HG03378 (cell line): ENCODE results near the gene KCNT1.

Experiments
- ATAC-seq: cut with Tn5 transposase; IDR thresholded peaks from one replicate; pipeline ENCODE4 v1.9.1; 2021; ENCODE audit warnings: mild to moderate bottlenecking, moderate library complexity; ENCODE audit not compliant: unreplicated experiment

KCNT1 gene

DNA sequence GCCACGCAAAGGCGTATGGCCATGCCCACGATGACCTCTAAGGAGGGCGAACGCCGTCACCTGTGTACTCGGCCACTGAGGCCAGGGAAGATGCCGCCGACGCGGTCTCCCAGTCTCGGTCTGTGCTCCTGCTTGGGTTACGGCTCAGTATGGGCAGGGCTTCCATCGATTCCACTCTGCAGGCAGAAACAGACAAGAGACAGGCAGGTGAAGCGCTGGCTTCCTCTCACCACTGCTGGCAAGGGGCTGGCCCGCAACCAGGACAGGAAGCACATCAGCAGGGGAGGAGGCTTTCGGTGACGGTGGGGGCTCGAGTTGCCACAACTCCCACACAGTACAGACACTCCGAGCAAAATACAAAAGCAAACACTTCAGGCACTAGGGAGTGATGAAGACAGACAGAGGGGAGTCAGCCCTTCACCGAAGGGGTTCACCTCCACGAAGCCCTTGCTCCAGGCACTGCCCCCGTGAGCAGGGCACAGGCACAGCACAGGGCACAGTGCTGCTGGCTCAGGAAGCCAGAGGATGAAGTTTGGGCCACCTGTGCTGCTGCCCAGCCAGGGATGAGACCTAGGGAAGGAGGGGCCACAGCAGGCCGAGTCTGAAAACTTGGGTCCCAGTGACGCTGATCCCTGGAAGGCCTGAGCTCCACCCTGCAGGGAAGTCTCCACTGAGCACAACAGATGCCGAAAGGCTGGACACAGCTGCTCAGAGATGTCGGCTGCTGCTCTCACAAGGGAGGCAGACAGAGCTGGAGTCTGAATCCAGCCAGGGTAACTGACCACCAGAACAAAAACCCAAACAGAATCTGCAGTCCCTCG, 114.1 kb downstream of the KCNT1 start:
- no peak for ATAC-seq

DNA sequence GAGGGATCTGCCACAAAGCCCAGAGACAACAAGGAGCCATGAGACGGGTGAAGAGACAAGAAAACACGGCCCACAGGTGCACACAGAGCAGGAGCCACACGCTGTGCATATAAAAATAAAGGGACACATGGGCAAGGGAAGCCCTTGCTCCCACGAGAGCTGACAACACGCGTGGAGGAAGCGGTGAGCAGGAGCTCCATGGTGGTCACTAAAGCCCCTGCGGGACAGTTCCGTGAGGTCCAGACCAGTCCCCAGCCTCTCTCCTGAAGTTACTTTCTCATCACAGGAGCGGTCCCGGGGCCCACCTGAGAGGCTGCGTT, 114.6 kb downstream of the KCNT1 start:
- no peak for ATAC-seq

DNA sequence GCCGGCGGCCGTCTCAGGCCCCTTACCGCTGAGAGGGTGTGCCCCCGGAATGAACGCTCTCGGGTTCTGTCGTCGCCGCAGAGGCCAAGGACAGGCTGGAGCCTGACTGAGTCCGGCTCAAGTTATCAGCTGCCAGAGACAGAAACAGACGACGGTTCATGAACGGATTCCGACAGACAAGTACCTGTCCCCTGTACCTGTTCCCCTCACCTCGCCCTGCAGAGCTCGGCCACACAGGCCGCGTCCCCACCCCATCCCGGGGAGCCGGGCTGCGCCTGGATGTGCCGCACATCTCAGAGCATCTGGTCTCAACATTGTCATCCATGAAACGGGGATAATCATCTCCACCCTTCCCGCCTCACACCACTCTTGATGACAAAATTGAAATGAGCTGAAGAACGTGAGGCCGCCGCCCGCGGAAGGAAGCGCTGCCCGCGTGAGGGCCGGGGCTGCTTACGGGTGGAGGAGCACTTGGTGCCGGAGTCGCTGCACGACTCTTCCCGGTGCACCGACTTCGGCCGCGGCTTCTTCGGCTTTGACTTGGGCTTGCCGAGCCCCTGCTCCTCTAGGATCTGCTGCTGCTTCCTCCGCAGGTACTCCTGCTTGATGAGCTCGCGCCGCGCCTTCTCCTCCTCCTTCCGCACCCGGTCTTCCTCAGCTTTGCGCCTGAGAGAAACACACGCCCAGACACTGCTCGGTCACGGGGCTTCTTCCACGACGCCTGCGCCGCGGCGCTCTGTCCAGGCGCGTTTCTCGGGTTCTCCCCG, 116.1 kb downstream of the KCNT1 start:
- ATAC-seq = no peak

DNA sequence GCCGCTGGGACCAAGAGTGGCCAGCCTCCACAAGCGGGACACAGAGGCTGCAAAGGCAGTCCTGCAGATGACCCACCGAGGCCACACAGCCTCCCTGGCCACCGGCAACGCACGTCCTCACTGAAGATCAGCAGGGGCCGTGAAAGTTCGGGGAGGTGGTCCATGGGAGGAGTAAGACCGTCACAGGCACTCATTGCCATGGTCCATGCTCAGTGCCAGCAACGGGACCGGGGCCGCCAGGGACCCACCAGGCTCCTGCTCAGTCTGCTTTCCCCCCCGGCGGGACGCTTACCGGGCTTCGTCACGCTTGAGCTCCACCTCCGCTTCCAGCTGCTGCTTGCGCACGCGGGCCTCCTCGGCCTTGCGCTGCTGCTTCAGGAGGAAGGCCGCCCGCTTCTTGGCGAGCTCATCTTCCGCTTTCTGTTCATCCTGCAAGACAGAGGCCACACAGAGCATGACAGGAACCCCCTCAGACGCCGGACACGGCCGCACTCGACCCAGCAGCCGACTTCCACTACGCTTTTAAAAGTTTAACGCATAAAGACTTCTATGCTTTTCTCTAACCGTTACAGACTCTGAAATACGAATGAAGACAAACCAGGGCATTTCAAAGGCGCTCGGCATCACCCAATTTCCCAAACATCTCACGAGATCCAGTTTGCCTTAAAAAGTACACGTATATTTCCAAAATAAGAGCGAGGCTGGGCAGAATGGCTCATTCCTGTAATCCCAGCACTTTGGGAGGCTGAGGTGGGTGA, 116.9 kb downstream of the KCNT1 start:
- ATAC-seq = no peak

DNA sequence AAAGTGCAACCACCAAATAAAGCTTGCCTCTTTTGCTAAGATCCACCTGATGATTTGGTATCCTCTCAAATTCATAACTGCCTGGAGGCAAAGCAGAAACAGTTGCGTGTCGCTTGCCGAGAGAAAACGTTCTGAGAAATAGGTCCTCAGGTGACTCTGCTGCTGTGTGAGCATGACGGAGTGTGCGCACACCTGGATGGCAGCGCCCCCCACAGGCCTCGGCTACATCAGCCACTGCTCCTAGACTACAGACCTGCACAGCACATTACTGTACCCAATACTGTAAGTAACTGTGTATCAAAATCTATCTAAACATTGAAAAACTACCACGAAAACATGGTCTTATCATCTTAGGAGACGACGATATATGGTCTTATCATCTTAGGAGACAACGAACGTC, 117.9 kb downstream of the KCNT1 start:
- no peak for ATAC-seq

DNA sequence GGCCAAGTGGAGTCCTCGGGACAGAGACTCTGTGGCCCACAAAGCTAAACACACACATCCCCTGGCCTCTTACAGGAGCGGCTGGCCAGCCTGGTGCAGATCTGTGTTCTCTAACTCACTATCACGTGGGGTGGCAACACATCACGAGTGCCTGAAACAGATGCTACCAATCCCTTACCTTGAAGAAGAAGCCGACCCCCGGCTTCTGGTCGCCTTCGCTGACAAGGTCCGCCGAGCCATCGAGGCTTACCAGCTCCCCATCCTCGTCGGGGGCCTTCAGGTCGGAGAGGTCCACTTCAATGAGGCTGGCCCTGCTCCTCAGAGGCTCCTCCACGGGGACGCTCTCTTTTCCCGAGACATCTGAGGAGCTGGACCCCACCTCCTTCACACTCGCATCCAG, 118.7 kb downstream of the KCNT1 start:
- no peak for ATAC-seq

DNA sequence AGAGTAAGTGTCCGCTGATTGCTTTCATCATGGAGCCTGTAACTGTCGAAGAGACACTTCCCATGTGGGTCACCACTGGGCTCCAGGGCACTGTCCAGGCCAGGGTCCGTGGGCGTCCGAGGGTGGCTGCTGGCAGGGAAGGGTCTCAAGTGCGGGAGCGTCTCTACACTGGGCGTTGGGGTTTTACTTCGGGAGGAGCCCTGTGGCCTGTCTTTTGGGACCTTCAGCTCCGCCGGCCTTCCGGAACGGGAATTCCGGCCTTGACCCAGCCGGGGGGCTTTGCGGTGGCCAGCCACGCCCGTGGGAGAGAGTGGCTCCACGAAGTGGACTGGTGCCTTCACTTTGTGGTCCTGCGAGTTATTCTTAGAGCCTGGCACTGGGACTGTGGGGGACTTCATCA, 119.1 kb downstream of the KCNT1 start:
- ATAC-seq = no peak

DNA sequence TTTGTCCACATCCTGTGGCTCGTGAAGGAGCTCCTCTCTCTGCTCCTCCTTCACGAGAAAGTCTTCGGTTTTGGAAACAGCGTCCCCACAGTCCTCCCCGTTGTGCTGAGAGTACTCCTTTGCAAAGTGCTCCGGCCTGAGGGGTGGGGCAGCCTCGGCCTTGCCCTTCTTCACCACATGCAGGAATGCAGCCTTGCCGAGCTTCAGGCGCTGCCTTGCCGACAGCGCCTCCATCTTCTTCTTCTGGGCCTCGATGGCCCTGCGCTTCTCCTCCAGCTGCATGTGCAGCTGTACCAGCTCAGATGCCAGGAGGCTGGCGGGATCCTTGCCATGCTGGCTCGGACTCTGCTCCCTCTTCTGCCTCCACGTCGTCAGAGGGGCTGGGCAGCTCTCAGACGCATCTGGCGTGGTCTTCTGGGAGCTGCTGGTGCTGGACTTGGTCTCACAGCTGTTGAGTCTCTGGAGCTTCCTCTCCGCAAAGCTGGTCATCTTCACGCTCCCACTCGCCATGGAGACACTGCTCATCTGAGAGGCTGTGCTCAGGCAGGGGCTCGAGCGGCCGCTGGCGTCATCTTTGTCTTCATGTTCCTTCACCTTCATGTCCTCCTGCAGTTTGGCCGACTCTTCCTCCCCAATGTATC, 119.9 kb downstream of the KCNT1 start:
- ATAC-seq = no peak

DNA sequence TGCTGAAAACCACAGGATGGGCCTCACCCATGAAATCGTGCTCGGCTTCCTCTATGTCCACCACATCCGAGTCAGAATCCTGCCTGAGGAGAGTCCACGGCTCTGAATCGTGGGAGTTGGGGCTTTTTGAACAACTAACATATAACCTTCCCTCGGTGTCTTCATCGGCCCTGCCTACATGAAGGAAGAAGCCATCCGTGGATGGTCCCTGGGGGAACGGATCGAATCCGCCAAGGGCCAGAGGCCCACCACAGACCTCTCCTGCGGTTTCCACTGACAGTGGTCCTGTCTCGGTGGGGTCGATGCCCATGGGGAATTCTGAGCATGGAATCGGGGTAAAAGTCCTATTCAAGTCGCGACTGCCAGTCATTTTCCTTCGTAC, 120.4 kb downstream of the KCNT1 start:
- no peak for ATAC-seq

DNA sequence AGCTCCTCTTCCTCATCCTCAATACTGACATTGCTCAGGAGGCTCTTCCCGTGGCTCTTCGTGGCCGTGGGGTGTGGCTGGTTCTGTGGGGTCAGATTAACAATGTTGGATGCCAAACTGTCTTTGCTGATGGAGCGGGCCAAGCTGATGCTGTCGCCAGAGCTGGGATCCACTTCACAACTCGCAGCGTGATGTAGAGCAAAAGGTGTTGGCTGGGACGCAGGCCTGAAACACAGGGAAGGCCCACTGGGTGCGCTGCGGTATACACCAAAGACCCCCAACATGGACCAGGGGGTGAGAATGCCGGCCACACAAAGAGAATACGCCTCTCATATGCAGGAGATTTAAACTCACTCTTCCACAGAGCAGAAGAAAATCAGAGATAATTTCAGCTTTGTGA, 121.1 kb downstream of the KCNT1 start:
- ATAC-seq = no peak

DNA sequence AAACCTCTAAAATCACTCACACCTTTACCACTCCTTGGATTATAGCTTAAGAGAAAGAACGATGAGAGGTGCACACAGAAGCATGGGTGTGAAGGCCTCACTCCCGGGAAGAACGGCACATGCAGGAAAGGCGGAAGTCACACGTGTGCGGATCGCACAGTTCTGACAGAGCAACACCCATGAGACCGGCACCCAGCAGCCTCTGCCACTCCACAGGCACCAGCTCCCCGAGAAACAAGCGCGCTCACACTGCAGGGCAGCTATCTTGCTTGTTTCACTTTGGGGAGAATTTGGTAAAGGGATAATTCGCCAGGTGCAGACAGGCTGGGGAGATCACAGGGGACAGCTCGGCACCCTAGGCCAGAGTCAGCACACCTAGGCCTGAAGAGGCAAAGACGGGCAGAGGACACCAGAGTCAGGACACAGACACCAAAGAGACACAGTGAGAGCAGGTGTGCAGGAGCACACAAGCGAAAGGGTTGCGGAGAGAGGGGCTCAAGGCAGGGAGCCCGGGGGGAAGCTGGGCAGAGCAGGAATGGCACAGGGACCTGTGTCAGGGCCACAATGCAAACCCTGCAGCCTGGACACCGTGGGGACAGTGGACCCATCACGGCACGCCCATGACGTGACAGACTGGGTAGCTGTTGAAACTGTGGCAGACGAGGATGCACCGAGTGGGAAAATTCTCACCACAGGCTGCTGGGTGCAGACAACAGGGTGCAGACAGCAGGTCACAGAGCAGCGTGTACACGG, 123.6 kb downstream of the KCNT1 start:
- no peak for ATAC-seq

DNA sequence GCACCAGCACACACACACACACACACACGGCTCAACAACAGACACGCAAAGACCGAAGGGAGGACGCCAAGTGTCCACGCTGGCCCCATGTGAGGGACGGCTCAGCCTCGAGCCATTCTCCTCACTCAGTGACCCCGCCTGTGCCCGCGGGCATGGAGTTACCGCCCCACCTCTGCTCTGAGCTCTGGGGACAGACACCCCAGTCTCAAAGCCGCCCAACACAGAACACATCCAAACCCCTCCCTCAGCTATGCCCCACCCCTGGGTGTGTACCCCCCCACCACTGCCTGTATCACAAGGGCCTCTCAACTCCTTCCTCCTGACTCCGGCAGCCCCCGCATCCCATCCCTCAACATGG, 124.2 kb downstream of the KCNT1 start:
- no peak for ATAC-seq

DNA sequence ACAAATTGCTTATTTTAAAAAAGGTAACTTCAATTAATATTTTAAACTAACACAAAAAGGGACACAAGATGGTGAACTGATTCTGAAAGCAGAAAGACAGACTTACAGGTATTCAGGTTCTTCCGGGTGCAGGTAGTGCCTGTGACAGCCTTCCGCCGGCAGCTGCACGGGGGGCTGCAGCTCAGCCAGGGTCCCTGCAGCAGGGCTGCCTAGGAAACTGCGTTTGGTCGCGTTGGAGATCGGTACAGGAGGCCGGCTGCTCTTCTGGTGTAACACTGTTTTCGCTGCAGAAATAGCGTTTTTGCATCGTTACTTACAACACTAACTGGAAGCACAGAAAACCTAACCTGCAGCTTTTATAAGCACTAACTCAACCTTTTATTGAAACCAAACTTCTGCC, 125.3 kb downstream of the KCNT1 start:
- no peak for ATAC-seq

DNA sequence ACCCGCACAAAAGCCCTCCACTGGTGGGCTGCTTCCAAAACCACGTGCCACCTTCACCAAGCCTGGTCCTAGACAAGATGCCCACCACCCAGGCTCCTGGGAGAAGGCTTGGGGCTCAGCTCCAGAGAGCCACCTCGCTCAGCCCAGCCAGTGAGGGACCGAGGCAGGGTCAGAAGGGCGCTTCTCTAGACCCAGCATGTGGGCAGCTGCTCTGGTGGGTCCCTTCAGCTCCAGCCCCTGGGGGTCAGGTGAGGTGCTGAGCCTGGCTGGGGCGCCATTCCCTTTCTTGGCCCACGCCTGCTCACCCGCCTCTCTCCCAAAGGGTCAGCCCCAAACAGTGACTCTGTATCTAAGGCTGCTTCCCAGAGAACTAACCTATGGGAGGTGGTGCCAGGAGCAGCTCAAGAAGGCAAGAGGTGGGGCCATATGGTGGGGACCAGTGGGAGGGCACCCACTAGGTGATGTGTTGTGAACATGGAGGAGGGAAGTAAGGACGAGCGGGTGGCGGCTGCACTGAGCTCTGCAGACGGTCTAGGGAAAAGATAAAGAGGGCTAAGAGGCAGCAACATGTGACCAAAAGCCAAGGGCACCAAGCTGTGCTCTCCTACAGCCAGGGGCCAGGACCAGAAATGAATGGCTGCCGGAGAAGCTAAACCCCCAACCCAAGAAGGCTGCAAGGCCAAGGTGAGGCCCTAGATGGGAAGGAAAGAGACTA, 126.0 kb downstream of the KCNT1 start:
- no peak for ATAC-seq

DNA sequence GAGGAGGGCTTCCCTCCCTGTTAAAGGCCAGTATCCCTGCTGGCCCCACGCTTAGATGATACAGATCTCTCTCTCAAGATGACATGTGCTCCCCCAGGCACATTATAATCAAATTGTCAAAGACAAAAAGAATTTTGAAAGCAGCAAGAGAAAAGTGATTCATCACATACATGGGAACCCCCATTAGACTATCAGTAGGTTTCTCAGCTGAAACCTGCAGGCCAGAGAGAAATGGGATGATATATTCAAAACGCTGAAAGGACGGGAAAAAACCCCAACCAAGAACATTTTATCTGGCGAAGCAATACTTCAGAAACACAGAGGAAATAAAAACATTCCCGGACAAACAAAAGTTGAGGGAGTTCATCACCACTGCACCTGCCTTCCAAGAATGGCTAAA, 126.7 kb downstream of the KCNT1 start:
- ATAC-seq = no peak

DNA sequence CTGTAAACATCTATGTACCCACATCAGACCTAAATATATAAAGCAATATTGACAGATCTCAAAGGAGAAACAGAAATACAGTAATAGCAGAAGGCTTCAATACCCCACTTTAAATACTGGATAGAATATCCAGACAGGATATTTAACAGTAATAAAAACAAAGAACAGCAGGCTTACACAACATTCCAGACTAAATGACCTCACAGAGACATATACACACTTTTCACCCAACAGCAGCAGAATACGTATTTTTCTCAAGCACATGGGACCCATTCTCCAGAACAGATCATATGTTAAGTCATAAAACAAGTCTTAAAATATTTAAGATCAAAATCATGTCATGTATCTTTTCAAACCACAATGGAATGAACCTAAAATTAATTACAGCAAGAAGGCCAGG, 128.5 kb downstream of the KCNT1 start:
- ATAC-seq = no peak

DNA sequence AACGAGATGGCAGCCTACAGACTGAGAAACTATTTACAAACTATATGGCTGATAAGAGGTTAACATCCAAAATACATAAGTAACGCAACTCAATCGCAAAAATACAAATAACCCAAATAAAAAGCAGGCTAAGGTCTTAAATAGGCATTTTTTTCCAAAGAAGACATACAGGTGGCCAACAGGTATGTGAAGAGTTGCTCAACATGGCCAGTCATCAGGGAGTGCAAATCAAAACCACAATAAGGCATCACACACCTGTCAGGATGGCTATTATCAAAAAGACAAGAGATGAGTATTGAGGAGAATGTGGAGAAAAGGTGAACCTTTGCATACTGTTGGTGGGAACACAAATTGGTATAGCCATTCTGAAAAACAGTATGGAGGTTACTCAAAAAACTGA, 131.9 kb downstream of the KCNT1 start:
- ATAC-seq = no peak

DNA sequence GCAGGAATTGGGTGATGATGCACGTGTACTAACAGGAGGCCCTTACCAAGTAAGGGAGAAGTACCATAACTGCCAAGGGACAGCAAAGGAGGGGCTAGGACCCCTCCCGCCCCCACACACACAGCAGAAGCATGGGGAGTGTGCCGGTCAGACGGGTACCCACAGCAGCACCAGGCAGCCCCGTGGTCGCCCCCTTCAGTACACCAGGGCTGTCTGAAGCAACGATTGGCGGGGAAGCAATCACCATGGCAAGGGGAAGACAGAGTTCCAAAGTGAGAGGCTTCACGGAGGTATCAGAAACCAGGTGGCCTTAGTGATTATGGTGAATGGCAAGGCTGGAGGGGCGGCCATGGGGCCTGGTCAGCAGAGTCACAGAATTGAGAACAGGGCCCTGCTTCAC, 133.1 kb downstream of the KCNT1 start:
- ATAC-seq = no peak

DNA sequence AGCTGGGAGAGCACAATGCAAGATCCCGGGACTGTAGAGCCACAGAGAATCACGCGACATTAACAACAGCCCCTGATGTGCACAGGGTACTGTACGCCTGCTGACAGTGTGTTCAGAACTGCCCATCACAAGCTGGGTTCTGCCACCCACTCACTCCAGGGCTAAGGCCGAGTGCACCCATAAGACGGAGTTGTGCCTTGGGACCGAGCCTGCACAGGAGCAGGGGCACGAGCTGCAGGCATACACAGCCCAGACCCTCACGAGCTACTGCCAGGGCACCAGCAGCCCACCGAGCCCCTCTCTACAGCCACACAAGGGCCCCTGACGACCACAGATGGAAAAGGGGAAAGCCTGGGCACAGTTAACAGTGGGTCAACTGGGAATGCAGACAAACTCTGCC, 137.5 kb downstream of the KCNT1 start:
- no peak for ATAC-seq

DNA sequence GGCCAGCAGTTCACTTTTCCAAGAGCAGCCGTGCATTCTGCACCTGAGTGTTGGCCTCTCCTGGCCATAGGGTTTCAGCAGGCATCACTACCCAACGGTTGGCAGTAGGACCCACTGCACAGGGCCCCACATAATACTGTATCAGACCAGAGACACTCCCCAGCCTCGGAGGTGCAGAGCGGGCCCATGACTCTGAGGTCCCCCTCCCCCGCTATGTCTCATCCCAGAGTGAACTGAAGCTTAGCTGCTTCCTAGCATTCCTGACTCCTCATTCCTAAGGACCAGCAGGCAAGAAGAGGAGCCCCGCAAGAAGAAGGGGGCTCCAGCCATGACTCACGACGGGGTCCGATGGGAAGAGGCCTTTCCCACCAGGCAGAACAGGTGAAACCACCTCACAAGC, 138.1 kb downstream of the KCNT1 start:
- ATAC-seq = no peak
